CD4-positive, alpha-beta T cell treated with Interleukin-4 for 1 hour (primary cell): ENCODE data around the gene ANXA6.

Experiments
- DNase-seq, 2 donors: peaks; one replicate each; pipeline ENCODE4 v3.0.0-alpha.2; 2020 to 2022

The ANXA6 gene

GRCh38 chr5:151097061-151097460, 60.5 kb downstream of the ANXA6 start:
- DNase-seq = peak in 1 of 2 donors; percentile 30

- no peak for DNase-seq
Measured at GRCh38 chr5:151096001-151096373, 61.6 kb downstream of the ANXA6 start.

DNA sequence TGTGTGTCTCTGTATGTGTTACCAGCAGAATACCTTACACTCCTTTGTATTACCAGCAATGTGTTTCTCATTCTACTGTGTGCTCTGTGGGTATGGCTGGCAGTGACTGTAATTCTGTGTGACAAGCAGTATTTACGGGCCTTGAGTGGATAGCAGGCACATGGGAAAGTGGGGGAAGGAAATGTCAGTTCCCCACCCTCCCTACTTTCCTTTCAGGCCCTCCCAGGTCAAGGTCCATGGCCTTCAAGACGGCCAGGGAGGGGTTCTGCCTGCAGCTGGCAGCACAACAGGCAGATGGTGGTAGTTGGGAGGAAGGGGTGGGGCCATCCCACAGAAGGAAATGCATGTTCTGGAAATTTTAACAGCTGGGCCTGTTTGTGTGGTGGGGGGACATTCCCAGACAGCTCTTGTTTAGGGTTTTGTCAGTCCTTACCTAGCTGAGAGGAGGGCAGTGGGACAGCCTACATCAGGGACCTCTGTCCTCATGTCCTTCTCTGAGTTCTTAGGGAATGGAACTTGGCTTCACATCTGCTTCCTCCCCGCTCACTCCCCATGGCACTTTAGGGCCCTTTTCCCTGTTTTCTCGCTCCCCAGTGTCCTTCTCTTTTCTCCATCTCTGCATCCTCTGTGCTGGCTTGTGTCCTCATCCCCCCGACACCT, 62.1 kb downstream of the ANXA6 start:
- DNase-seq = no peak

GRCh38 chr5:151094852-151095245, 62.7 kb downstream of the ANXA6 start:
- DNase-seq = no peak

DNA sequence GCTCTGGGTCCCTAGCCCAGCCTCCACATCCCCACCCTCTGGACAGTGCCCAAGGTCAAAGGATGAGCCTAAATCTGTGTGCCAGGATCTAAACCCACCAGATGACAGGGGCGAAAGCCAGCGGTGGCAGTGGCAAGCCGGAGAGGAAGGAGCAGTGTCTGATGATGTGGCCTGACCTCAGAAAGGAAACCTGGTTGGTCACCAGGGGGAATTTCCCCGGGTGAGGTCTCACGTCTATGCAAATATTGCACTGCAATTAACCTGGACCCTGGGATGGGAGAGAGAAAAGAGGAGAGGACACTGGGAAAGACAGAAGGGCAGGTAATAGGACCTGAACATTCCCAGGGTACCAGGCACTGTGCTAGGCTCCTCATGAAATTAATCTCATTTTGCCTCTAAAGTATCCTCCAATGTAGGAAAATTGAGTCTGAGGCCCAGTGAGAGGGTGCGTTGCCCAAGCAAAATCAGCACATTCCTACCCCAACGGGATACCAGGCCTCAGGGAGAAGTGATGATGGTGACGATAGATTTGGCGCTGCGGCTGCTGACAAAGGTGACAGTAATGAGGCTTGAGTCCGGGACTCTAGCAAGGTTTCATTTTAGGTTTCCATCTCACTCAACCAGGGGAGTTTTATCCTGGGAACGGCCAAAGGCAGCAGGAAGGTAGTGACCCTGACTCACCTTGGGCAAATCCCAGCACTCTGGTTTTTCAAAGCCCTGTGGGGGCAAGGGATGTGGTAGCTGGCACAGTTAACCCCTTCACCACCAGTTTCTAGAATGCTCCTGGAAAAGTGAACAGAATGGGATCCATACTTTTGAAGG, 63.3 kb downstream of the ANXA6 start:
- DNase-seq = peak; percentile 69 to 83

GRCh38 chr5:151093476-151093889, 64.1 kb downstream of the ANXA6 start:
- DNase-seq = peak in 1 of 2 donors; percentile 64

DNA sequence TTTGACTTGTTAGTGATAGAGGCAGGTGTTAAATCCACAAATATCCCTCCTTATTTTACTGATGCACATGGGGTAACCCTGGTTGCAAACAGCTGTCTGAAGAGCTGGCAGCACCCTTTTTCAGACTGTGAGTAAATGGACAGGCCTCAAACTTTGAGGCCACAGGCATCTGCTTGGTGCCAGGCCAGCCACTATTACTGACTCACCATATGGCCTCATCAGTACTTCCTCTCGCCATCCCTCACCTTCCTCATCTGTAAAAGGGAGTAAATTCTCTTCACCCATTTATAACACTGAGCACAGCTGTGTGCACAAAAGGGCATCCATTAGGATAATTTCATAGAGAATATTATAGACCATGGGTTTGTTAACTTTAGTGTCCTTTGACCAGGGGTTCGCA, 64.8 kb downstream of the ANXA6 start:
- DNase-seq = peak in 1 of 2 donors; percentile 65

DNA sequence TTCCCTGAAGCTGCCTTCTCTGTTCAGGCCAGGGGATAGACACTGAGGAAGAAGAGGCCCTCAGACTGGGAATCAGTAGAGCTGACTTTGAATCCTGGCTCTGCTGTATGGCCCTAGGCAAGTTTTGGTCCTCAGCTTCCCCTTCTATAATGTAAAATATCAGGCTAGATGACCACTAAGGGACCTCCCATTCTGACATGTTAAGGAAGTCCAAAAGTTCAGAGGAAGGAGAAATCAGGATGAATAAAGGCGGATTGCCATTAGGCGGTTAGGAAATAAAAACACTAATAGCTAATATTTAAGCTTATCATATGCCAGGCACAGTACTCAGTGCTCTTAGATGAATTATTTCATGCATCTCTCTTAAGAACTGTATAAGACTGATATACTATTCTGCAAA, 67.9 kb downstream of the ANXA6 start:
- DNase-seq = no peak

GRCh38 chr5:151088986-151089385, 68.6 kb downstream of the ANXA6 start:
- DNase-seq = no peak

GRCh38 chr5:151087486-151087885, 70.1 kb downstream of the ANXA6 start:
- DNase-seq = no peak

DNA sequence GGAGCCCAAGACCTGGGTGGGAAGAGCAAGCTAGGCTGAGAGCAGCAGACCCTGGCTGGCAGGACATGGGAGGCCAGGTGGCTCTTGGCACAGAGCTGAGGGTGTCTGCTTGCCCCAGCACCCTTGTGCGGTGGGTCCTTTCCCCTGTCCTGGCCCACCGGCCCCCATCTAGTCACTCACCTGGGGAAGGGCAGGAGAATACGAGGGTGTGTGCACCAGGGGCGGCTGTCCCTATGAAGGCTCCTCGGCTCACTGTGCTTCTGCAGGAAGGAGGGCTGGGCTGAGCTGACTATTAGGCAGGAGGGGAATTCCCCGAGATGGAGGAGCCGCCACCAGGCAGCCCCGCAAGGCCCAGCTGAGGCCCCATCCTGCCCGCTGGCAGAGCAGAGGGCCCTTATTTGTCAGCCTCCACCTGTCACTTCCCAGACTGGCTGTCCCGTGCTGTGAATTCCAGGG, 70.6 kb downstream of the ANXA6 start:
- DNase-seq = peak; percentile 75 to 79

DNA sequence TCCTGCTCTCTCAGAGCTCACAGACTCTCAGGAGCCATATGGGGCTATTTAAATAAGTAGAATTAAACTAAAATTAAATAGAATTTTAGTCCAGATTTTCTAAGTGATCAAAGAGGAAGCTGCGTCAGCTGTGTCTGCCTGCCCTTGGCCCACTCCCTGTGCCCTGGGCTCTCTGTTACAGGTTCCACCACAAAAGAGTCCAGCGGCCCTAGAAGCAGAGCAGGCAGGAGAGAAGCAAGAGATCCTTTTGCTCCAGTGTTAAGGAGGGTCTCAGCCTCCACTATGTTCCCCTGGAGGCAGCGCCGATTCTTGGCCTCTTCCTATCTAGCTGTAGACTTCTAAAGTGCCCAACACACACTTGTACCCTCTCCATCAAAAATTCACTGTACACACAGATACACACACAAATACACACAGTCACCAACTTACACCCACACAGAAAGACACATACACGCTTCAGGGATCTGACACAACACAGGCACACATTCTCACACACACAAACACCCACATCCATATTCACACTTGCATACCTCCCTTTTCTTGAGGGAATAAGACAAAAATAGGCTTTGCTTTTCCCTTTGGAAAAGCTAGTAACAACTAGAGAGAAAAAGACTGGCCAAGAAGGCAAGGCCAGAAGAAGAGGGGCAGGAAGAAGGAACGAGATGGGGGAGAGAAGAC, 71.2 kb downstream of the ANXA6 start:
- DNase-seq = peak; percentile 39 to 46

- peak; percentile 79 to 80 for DNase-seq
Measured at GRCh38 chr5:151085517-151086041, 72.0 kb downstream of the ANXA6 start.

DNA sequence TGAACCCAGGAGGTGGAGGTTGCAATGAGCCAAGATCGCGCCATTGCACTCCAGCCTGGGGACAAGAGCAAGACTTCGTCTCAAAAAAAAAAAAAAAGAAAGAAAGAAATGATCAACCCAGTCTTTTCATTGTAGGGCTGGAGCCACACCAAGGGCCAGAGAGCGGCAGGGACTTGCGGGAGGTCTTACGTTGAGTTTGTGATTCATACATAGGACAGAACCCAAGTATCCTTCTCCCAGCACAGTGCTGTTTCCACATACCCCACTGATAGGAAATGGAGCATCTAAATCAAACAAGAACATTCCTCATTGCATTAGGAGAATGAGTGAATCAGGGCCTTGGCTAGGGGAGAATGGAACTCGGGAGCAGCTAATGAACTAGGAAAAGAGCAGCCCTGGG, 73.2 kb downstream of the ANXA6 start:
- DNase-seq = no peak

- peak; percentile 84 to 85 for DNase-seq
Measured at GRCh38 chr5:151083081-151083676, 74.4 kb downstream of the ANXA6 start.

DNA sequence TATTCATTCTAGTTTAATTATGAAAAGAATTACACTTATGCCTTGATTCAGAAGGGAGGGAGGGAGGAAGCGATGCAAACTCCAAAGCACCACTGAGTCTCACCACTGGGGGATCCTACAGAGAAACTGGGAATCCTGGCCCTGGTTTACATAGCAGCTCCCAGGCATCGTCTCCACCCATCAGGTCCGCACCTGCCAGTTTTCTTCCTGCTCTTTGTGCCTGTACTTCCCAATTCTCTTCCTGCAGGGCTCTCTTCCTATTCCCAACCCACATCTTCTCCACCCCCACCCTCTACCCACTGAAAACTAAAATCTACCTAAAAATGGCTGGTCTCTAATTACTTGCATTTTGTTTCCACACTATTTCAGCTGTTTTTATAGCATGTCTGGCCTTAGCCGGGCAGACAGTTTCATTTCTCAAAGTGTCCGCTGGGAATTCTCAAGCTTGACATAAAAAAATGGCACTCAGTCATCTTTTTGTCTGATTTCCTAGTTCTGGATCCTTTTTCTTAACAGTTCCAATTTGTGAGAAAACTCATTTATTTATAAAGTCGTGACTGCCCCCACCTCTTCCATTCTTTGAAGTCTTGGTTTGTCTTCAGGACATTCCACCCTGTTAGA, 75.2 kb downstream of the ANXA6 start:
- DNase-seq = no peak

DNA sequence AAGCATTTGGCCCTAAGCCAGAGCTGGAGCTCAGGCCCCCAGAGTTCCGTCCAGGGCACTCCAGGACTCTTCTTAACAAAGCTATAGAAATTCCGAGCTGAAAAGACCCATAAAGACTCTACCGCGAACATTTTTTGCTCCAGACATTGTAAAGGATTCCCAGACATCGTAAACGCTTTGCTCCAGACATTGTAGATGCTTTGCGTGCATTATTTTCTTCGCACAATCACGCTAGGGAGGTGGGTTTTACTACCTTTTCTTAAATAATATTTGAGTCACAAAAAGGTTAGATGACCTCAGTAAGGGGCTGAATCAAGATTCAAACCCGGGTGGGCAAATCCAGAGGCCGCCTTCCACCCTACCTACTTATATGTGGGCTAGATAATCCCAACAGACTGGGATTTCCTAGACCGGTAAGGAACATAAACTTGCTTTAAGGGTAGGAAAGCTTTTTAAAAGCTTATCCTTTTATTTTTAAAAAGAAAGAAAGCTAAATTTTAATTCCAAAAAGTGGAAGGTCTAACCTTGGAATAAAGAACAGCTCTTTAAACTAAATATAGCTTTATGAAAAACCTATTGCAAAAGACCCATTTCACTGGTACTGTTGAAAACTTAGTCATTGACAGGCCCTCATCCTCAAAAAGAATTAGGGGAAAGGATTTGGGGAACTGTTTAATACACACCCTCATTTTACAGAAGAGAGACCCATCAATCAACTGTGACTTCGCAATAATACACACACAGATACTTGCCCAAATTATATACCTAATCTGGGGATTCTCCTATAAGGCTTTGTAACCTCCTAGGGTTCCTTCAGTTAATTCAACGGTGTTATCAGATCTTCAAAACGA, 75.9 kb downstream of the ANXA6 start:
- DNase-seq = no peak

DNA sequence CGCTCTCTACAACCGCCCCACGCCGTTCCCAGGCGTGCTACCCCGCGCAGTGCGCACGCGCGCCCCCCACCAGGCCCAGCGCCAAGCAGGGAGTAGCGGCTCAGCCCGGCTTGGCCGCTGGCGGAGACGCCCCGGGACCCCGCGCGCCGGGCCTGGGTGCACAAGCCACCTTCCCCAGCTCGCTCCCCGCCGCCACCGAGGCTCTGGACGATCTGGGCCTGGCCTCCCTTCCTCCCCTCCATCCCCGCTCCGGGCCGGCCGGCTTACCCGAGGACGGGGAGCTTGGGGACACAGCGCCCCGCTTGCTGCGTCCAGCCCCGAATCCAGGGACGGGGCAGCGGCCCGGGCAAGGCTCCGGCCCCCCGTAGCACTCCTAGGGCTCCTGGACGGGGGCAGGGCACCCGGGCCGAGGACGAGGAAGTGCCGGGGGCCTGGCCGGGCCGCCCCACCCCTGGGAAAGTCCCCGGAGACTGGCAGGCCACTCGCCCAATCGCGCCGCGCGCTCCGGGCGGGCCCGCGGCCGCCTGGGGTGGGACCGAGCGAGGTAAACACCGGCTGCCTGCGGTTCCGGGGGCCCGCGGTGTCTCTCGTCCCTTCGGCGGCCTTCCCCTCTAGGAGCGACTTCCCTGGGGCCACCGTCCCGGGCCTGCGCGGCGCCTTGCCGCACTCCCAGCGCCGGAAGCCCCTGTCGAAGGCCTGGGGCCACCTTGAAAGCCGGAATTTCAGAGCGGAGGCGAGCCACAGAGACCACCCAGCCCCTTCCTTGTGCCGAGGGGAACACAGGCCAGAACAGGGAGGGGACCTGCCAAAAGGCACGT, 76.8 kb downstream of the ANXA6 start, which contains the start of gene TNIP1:
TNIP1 (minus strand) TSS at position 422 of the 818 bp plus-strand sequence. CDS start 15,939 bp downstream, outside the sequence.
- DNase-seq = peak; percentile 93 to 94

GRCh38 chr5:151079838-151080612, 77.6 kb downstream of the ANXA6 start:
- DNase-seq = peak in 1 of 2 donors; percentile 50
